Mesodermal cell (in vitro differentiated cells): ENCODE data around the gene CD200R1L.
"Not testable (repeated sequence)": the region's sequence is repeated elsewhere in the genome, so short reads cannot be mapped to it uniquely, and the experiment has no call there.

Source experiments
- H3K27ac ChIP-seq: 2 replicates; pipeline ENCODE4 v1.7.0; 2013; ENCODE audit warnings: mild to moderate bottlenecking, low read depth, low read length, moderate library complexity; ENCODE audit not compliant: severe bottlenecking
- H3K36me3 ChIP-seq: 2 replicates; pipeline ENCODE4 v1.7.1; 2013; ENCODE audit warnings: mild to moderate bottlenecking, low read length, moderate library complexity; ENCODE audit not compliant: control insufficient read depth, insufficient read depth
- H3K4me1 ChIP-seq: one replicate; pipeline ENCODE4 v1.7.1; 2013; ENCODE audit warnings: mild to moderate bottlenecking, low read length; ENCODE audit not compliant: insufficient read depth, control insufficient read depth, poor library complexity, severe bottlenecking
- H3K4me3 ChIP-seq: 2 replicates; pipeline ENCODE4 v1.7.0; 2013; ENCODE audit warnings: low read length, control low read depth, mild to moderate bottlenecking; ENCODE audit not compliant: insufficient read depth, poor library complexity, severe bottlenecking; ENCODE audit errors: extremely low read depth
- H3K9me3 ChIP-seq: 2 replicates; pipeline ENCODE4 v1.7.1; 2013; ENCODE audit warnings: mild to moderate bottlenecking, low read length, moderate library complexity; ENCODE audit not compliant: control insufficient read depth
- WGBS, 2 experiments: methylation state at CpG; one replicate each; pipeline ENCODE4 v1.1.5; 2013; ENCODE audit warnings: missing lambda C conversion rate in 2 of 2; ENCODE audit not compliant: insufficient coverage in 2 of 2; 5-methylcytosine and 5-hydroxymethylcytosine counted together

Gene CD200R1L

GRCh38 chr3:112860898-112861297 is 14.2 kb upstream of the CD200R1L start:
- no peak overlapping the region for H3K4me3 ChIP-seq
- H3K4me1 ChIP-seq = no peaks in the 10 kb centered on the region

DNA sequence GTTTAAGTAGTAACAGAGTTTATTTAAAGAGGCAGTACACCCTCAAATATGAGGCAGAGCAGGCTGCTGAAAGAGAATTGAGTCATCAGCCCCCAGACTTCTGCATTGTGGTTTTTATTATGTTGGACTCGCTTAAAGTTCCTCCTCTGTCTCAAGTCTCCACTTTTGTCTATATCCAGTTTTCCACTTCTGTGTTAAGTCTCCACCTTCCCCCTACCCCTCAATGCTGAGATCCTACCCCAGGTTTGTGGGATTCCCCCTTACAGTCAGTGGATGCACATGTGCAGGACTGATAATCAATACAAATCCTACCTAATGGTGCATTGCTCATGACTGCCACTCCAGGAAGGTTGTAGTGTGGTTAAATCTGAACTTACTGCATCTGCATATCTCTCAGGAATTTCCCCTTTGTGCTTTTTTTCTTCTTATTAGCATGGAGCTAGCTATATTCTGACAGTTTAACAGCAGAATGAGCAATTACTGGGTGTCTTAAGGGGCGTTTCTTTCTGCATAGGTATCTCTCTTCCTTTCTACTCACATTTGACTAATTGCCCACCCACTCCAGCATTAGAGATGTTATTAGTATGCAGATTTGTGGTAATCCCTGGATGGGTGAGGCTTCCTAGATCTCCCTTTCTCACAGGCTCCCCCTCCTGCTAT is 11.9 kb upstream of the CD200R1L start:
- Histone ChIP-seq H3K4me3 (no peak overlapping the region), H3K4me1 (no peaks in the 10 kb centered on the region), H3K36me3 (no peaks in the 10 kb centered on the region), H3K27ac (no peak overlapping the region), H3K9me3 (peaks cover 10% of the 10 kb centered on the region)
- 100% methylated on average over 1 of the region's 2 CpGs for WGBS, 2 experiments

More at GRCh38 chr3:112860898-112861297, 14.2 kb upstream of the CD200R1L start:
- no peaks in the 10 kb centered on the region for H3K36me3 ChIP-seq
- H3K9me3 ChIP-seq = peaks cover 10% of the 10 kb centered on the region
- no peak overlapping the region for H3K27ac ChIP-seq

DNA sequence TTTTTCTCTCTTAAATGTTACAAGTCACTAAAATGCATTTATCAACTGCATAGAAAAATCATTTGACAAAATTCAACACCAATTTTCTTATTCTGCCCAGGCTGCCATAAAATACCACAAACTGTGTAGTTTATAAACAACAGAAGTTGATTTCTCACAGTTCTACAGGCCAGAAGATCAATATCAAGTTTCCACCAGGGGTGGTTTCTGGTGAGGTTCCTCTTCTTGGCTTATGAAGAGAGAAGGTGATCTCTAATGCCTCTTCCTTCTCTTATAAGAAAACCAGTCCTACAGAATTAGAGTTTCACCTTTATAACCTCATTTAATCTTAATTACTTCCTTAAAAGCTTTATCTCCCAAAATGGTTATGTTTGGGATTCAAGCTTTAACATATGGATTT is 10.9 kb upstream of the CD200R1L start:
- Histone ChIP-seq H3K4me1 (no peaks in the 10 kb centered on the region), H3K36me3 (no peaks in the 10 kb centered on the region), H3K9me3 (peaks cover 10% of the 10 kb centered on the region), H3K4me3 (no peak overlapping the region), H3K27ac (no peak overlapping the region)

- Histone ChIP-seq H3K27ac (no peak overlapping the region), H3K36me3 (no peaks in the 10 kb centered on the region), H3K4me3 (no peak overlapping the region), H3K9me3 (peaks cover 10% of the 10 kb centered on the region), H3K4me1 (no peaks in the 10 kb centered on the region)
These were observed 9.9 kb upstream of the CD200R1L start for GRCh38 chr3:112856537-112856936.

GRCh38 chr3:112855883-112856282 is 9.2 kb upstream of the CD200R1L start:
- Histone ChIP-seq H3K27ac (no peak overlapping the region), H3K4me3 (no peak overlapping the region), H3K9me3 (peaks cover 10% of the 10 kb centered on the region), H3K4me1 (no peaks in the 10 kb centered on the region), H3K36me3 (no peaks in the 10 kb centered on the region)

DNA sequence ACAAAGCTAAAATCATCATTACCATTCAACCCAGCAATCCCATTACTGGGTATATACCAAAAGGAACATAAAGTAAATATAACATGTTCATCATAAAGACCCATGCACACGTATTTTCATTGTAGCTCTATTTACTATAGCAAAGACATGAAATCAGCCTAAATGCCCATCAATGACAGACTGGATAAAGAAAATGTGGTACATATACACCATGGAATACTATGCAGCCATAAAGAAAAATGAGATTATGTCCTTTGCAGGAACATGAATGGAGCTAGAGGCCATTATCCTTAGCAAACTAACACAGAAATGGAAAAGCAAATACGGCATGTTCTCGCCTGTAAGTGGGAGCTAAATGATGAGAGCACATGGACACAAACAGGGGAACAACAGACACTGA is 8.4 kb upstream of the CD200R1L start:
- WGBS, 2 experiments = 43% methylated on average over 2 of the region's 3 CpGs; no CpG with 5 or more reads in 1 of the 2 experiments
- H3K4me3 ChIP-seq, H3K27ac ChIP-seq, H3K36me3 ChIP-seq, H3K4me1 ChIP-seq: not testable (repeated sequence)
- peaks cover 10% of the 10 kb centered on the region for H3K9me3 ChIP-seq

GRCh38 chr3:112848196-112848595 is 1.5 kb upstream of the CD200R1L start:
- Histone ChIP-seq H3K4me3 (no peak overlapping the region), H3K36me3 (no peaks in the 10 kb centered on the region), H3K4me1 (no peaks in the 10 kb centered on the region), H3K9me3 (no peaks in the 10 kb centered on the region), H3K27ac (no peak overlapping the region)
- WGBS, 2 experiments = 63 to 69% methylated on average over 2 to 3 of the region's 3 CpGs

GRCh38 chr3:112847692-112848091 is 1.0 kb upstream of the CD200R1L start:
- Histone ChIP-seq H3K4me3 (no peak overlapping the region), H3K4me1 (no peaks in the 10 kb centered on the region), H3K9me3 (no peaks in the 10 kb centered on the region), H3K27ac (no peak overlapping the region), H3K36me3 (no peaks in the 10 kb centered on the region)
- 86 to 90% methylated on average over 3 of the region's 3 CpGs for WGBS, 2 experiments

DNA sequence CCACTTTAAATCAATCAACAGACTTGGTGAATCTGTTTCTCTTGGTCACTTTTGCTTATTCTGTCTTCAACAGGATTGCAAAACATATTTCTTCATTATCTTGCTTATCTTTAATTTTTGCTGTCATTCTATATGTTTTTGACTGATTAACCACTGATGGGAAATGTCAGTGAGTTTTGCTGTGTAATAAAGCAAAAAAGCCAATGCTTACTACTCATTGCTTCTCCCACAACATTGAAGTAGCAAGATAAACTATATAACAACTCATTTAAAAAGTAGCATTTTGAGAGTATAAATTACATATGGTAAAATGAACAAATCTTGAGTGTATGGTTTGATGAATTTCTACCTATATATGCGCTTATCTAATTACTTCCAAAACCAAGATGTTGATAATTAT is 892 bp downstream of the CD200R1L start:
- Histone ChIP-seq H3K4me1 (no peaks in the 10 kb centered on the region), H3K36me3 (no peaks in the 10 kb centered on the region), H3K9me3 (no peaks in the 10 kb centered on the region), H3K4me3 (no peak overlapping the region), H3K27ac (no peak overlapping the region)
- WGBS, 2 experiments = no CpG with 5 or more reads among the region's 1 CpG

- Histone ChIP-seq H3K4me1 (no peaks in the 10 kb centered on the region), H3K9me3 (no peaks in the 10 kb centered on the region), H3K4me3 (no peak overlapping the region), H3K36me3 (no peaks in the 10 kb centered on the region), H3K27ac (no peak overlapping the region)
- 96 to 100% methylated on average over 3 of the region's 4 CpGs for WGBS, 2 experiments
These were observed 17.6 kb downstream of the CD200R1L start for GRCh38 chr3:112829046-112829445.

GRCh38 chr3:112822064-112823055 is 24.3 kb downstream of the CD200R1L start:
- WGBS, 2 experiments = 86 to 100% methylated on average over 1 of the region's 3 CpGs
- Histone ChIP-seq H3K9me3 (no peaks in the 10 kb centered on the region), H3K4me3 (no peak overlapping the region), H3K4me1 (no peaks in the 10 kb centered on the region), H3K36me3 (no peaks in the 10 kb centered on the region), H3K27ac (no peak overlapping the region)
